ENCODE data around the gene AP5S1. TPM values are rescaled to one million over a fixed set of nuclear protein-coding genes. Genes with fewer than 3 reads are reported as not detected.
A peak's percentile ranks its signal among the peaks of the same experiment; 100 is the strongest.

AP5S1 gene
- total RNA-seq, 1 donor from 2014 or later: 11.1 TPM

DNA sequence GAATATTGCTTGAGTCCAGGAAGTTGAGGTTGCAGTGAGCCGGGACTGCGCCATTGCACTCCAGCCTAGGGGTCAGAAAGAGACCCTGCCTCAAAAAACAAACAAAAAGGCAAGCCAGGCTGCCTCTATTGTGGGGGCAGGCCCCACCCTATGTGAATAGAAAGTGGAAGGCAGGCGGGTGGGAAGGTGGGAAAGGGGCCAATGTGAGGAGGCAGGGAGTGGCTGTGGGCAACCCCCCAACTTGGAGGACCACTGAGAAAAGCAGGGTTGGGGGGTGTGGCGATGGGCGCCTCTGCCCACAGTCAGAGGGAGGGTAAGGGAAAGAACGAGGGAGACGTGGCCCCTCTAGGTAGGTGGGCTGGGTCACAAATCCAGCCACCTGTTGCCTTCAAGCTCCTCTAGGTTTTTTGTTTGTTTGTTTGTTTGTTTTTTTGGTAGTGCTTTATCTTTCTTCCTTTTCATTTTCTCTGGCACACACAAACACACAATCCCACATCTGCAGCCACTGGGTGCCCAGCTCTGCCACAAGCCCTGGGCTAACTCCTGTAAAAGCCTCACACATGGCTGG lies 5.3 kb upstream of the AP5S1 start:
- DNase-seq (ENCODE audit: extremely low spot score, unreplicated experiment): no peak
- Mint-ChIP-seq H3K27me3 (peaks cover 6% of the 10 kb centered on the region), H3K9me3 (no peaks in the 10 kb centered on the region), H3K4me3 (no peak overlapping the region), H3K27ac (no peak overlapping the region), H3K36me3 (no peaks in the 10 kb centered on the region), H3K4me1 (ENCODE audit: unreplicated experiment) (peaks cover 25% of the 10 kb centered on the region)
- TF ChIP-seq, protein P1, sequence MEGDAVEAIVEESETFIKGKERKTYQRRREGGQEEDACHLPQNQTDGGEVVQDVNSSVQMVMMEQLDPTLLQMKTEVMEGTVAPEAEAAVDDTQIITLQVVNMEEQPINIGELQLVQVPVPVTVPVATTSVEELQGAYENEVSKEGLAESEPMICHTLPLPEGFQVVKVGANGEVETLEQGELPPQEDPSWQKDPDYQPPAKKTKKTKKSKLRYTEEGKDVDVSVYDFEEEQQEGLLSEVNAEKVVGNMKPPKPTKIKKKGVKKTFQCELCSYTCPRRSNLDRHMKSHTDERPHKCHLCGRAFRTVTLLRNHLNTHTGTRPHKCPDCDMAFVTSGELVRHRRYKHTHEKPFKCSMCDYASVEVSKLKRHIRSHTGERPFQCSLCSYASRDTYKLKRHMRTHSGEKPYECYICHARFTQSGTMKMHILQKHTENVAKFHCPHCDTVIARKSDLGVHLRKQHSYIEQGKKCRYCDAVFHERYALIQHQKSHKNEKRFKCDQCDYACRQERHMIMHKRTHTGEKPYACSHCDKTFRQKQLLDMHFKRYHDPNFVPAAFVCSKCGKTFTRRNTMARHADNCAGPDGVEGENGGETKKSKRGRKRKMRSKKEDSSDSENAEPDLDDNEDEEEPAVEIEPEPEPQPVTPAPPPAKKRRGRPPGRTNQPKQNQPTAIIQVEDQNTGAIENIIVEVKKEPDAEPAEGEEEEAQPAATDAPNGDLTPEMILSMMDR (conservative IDR thresholded peaks at IDR 0.05): no peak

DNA sequence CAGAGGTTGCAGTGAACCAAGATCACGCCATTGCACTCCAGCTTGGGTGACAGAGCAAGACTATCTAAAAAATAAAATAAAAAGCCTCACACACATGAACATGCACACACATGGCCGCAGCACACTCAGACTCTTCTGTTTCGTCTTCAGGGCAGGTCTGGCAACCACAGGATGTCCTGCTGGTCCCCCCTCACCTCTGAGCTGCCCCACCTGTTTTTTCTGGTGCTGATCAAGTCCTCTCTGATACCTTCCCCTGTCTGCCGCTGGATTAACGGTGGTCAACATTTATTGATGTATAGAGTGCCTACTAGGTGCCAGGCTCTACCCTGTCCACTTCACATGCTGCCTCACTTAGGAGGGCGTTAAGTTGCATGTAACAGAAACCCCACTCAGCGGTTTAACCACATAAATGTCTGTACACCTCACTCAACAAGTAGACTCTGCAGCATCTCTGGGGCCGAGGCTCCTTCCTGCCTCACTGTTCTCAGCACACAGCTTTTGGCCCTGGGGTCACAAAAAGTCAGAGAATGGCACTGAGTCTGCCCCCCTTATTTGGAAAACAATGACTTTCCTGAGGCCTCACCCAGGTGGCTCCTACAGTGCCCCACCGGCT lies 4.5 kb upstream of the AP5S1 start:
- Mint-ChIP-seq H3K36me3 (no peaks in the 10 kb centered on the region), H3K4me3 (no peak overlapping the region), H3K27me3 (peaks cover 6% of the 10 kb centered on the region), H3K4me1 (ENCODE audit: unreplicated experiment) (peaks cover 27% of the 10 kb centered on the region), H3K27ac (no peak overlapping the region), H3K9me3 (no peaks in the 10 kb centered on the region)
- DNase-seq (ENCODE audit: extremely low spot score, unreplicated experiment): no peak
- TF ChIP-seq, protein P1 (conservative IDR thresholded peaks at IDR 0.05): no peak

DNA sequence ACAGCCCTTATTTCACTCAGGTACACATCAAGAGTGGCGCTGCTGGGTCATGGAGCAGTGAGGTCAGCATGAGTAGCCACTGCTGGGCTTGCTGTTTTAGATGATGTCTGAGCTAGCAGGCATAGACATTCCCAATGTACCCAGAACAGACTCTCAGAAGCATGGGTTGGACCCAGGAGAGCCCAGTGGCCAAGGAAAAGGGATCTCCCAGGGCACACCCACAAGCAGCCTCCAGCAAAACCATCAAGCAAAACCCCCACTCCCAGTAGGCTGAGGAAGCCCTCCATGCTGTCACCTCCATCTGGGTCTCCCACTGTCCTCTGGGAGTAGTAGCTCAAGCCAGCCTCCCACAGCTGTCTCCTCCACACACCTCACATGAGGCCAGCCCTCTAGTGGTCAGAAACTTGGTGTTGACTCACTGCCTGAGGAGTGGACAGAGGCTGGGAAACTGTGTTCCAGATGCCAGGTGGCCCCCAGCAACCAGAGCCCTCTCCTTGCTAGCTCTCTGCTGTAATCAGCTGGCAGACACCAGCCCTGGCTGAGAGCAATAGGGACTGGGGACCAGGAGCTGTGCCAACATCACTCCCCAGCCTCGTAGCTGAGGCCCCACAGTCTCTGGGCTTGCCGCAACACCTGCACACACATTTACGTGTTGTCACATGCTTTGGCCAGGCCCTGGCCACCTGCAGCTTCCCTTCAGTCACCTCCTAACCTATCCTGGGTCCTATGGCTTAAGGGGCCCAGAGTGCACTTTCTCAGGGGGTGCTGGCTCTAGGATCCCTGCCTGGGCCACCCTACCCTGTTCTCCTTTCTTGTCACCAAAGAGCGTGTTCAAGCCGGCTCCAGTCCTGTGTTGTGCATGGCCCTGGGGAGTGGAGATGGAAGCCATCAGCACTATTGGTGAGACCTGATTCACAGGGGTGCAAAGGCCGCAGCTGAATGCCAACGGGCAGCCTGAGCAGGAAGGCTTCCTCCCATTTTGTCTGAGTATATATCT lies 1.9 kb upstream of the AP5S1 start:
- DNase-seq (ENCODE audit: extremely low spot score, unreplicated experiment): no peak
- no peaks in the 10 kb centered on the region for H3K36me3 Mint-ChIP-seq
- peak overlapping the region; percentile 47 for H3K4me3 Mint-ChIP-seq
- H3K9me3 Mint-ChIP-seq: no peaks in the 10 kb centered on the region
- H3K4me1 Mint-ChIP-seq (ENCODE audit: unreplicated experiment): peaks cover 9% of the 10 kb centered on the region
- peaks cover 6% of the 10 kb centered on the region for H3K27me3 Mint-ChIP-seq
- TF ChIP-seq, protein P1 (conservative IDR thresholded peaks at IDR 0.05): peak; percentile 78
- H3K27ac Mint-ChIP-seq: peak overlapping the region; percentile 98

DNA sequence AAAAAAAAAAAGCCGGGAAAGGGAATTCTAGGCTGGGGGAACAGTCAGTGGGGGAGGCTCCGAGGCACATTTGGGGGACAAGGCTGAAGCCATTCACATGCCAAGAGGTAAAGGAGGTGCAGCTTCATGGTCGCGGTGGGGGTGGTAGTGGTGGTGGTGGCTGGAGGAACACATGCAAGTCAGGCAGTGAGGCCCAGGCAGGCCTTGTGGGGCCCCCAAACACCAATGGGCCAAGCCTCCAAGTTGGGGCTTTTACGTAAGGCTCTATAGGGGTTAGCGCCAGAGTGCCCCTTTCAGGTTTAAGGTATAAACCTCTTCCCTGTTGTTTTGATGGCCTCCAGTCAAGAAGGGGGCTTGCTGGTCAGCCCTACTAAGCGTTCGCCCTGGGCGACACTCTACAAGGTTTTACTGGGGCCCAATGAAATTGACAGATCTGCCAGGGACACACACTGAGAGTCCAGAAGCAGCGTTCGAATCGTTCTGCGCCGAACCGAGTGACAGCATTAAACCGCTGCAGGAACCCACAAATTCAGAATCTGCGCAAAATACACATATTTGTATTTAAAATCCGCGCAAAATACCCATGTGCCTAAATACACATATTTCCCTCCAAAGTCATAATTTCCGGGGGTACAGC lies 818 bp upstream of the AP5S1 start:
- H3K4me1 Mint-ChIP-seq (ENCODE audit: unreplicated experiment): peaks cover 8% of the 10 kb centered on the region
- H3K9me3 Mint-ChIP-seq: no peaks in the 10 kb centered on the region
- no peak for DNase-seq (ENCODE audit: extremely low spot score, unreplicated experiment)
- TF ChIP-seq, protein P1 (conservative IDR thresholded peaks at IDR 0.05): no peak
- no peaks in the 10 kb centered on the region for H3K36me3 Mint-ChIP-seq
- H3K27me3 Mint-ChIP-seq: peaks cover 6% of the 10 kb centered on the region
- H3K27ac Mint-ChIP-seq: peak overlapping the region; percentile 98
- peak overlapping the region; percentile 82 for H3K4me3 Mint-ChIP-seq

DNA sequence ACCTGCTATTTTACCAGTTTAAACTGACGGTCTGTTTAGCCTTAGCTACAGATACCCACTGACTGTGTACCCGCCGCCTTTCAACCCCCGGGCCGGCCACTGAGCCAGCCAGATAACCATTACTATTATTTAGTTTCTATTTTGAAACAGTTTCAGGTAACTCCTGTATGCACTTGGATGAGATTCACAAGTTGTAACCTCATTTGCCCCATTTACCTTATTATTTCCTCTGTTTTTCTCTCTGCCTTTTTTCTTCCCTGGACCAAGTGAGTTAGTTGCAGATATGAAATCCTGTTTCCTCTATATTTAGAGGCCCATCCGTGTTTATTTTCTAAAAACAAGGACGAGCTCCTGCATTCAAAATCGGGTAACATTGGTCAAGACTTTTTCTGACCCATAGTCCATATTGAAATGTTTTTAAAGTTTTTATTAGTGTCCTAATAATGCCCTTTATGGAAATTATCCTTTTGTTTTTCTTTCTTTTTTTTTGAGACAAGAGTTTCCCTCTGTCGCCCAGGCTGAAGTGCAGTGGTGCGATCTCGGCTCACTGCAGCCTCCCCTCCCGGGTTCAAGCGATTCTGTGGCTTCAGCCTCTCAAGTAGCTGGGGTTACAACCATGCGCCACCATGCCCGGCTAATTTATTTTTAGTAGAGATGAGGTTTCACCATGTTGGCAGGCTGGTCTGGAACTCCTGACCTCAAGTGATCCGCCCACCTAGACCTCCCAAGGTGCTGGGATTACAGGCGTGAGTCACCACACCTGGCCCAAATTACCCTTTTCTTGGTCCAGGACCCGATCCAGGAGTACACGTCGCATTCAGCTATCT lies 767 bp downstream of the AP5S1 start:
- Mint-ChIP-seq H3K36me3 (no peaks in the 10 kb centered on the region), H3K9me3 (no peaks in the 10 kb centered on the region), H3K4me3 (peak overlapping the region; percentile 93), H3K4me1 (ENCODE audit: unreplicated experiment) (peaks cover 8% of the 10 kb centered on the region), H3K27ac (peak overlapping the region; percentile 98), H3K27me3 (peaks cover 6% of the 10 kb centered on the region)
- DNase-seq (ENCODE audit: extremely low spot score, unreplicated experiment): no peak
- TF ChIP-seq, protein P1 (conservative IDR thresholded peaks at IDR 0.05): no peak

All from type B pancreatic cell (in vitro differentiated cells).